ENCODE measurements around the gene C1GALT1C1.
"Not testable (repeated sequence)": the region's sequence is repeated elsewhere in the genome, so short reads cannot be mapped to it uniquely, and the experiment has no call there.

Gene C1GALT1C1

DNA sequence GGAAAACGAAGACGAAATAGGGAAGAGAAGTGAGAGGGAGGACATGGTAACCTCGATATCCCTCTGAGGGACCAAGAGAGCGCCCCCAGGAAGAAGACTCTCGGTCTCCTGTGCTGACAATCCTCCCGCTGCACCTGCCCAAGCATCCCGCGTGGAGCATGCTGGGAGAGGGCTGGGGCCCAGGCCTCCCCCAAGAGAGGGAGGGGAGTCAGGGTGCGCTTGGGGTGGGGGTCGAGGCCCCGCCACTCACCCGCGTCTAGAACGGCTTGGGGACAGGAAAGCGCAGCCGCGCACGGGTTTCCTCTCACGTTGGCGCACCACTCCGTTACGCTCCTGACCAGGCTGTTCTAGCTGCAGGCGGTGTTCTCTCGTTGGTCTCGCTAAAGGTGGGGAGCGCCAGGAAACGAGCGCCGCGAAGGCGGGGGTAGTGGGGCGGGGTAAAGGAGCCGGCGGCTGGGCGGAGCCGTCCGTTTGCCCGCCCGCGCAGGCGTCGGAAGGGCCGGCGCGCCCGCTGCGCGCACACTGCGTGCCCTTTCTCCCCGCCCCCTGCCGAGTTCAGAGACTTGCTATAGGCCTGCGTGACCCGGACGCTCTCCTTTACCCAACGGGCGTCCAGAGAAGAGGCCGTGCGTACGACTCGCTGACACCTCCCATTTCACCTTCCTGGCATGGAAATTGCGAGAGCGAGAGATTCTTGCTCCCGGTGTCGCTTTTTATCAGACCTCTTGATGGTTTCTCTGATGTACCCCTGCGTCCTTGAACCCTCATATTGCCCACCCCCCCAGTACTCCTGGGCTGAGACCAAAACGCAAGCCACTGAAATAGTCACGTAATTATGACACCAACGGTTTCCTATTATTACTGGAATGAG, at the start of gene C1GALT1C1:
Gene C1GALT1C1, minus strand, starts transcription at position 388 of the 871 bp plus-strand sequence. CDS start 2,888 bp downstream, outside the sequence.
- Histone ChIP-seq H3K27ac (ENCODE audit: low read depth, low read length) (peak within 1 kb of the TSS; percentile 94), H3K4me1 (ENCODE audit: control insufficient read depth in 5 of 5, insufficient read depth in 5 of 5, low read length in 5 of 5) (peaks cover 0 to 18% (median 4%) of the 10 kb centered on the region in 5 donors), H3K27me3 (ENCODE audit: control insufficient read depth in 5 of 5, insufficient read depth in 4 of 5, low read length in 5 of 5) (peaks cover 0 to 3% (median 0%) of the 10 kb centered on the region in 5 donors), H3K9me3 (ENCODE audit: control insufficient read depth in 5 of 5, low read length in 5 of 5) (peaks cover 0 to 4% (median 0%) of the 10 kb centered on the region in 5 donors), H3K9ac (ENCODE audit: low read length in 5 of 5) (peak within 1 kb of the TSS; percentile 78 to 84 (median 81)), H3K36me3 (ENCODE audit: control insufficient read depth in 5 of 5, insufficient read depth in 5 of 5, low read length in 5 of 5) (no peaks in the 10 kb centered on the region), H3K4me3 (ENCODE audit: low read depth in 1 of 5, low read length in 5 of 5) (peak within 1 kb of the TSS; percentile 78 to 87 (median 82))

DNA sequence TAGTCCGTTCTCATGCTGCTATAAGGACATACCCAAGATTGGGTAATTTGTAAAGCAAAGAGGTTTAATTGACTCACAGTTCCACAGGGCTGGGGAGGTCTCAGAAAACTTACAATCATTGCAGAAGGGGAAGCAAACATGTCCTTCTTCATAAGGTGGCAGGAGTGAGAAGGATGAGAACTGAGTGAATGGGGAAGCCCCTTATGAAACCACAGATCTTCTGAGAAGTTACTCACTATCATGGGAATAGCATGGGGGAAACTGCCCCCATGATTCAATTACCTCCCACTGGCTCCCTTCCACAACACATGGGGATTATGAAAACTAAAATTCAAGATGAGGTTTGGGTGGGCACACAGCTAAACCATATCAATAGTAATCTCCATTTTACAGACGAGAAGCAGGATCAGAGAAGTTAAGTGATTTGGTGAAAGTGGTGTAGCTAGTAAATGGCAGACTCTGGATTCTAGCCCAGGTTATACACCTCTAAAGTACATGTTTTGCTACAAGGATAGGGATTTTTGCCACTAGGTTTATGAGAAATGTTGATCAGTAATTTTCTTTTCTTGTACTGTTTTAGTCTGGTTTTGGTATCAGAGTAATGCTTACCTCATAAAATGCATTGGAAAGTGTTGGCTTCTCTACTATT, 47.3 kb upstream of the C1GALT1C1 start:
- Histone ChIP-seq H3K4me1 (ENCODE audit: control insufficient read depth in 5 of 5, insufficient read depth in 5 of 5, low read length in 5 of 5) (peaks cover 0 to 13% (median 7%) of the 10 kb centered on the region in 5 donors), H3K27ac (ENCODE audit: low read depth, low read length) (no peak overlapping the region), H3K36me3 (ENCODE audit: control insufficient read depth in 5 of 5, insufficient read depth in 5 of 5, low read length in 5 of 5) (no peaks in the 10 kb centered on the region), H3K9ac (ENCODE audit: low read length in 5 of 5) (no peak overlapping the region), H3K9me3 (ENCODE audit: control insufficient read depth in 5 of 5, low read length in 5 of 5) (no peaks in the 10 kb centered on the region), H3K4me3 (ENCODE audit: low read depth in 1 of 5, low read length in 5 of 5) (no peak overlapping the region), H3K27me3 (ENCODE audit: control insufficient read depth in 5 of 5, insufficient read depth in 4 of 5, low read length in 5 of 5) (no peaks in the 10 kb centered on the region)

DNA sequence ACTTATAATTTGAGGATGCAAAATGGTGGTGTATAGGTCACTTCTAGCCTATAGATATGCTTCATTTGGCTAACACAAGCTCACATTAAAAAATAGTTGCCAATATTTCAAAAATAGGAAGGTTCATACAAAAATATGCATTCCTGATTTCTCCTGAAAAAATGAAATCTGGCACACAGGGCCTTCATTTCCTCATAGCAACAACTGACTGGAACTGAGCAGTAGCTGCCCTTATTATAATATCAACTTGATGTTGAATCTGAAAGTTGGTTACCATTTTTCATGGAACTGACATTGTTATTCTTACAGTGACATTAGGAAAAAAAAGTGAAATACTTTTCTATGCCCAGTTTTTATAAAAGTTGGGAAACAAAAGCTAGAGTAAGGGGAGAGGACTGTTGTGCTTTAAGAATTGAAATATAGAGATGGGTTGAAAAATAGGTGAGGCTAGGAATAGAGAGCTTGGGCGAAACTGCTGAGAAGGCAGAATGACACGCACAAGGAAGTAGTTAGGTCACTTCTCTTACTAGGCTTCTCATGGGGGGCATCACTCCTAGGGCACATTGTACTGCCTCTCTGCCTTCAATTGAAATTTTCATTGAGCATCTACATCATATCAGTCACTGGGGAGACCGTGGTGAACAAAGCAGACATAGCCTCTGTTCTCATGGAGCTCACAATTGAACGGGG, 43.1 kb upstream of the C1GALT1C1 start:
- Histone ChIP-seq H3K4me1 (ENCODE audit: control insufficient read depth in 5 of 5, insufficient read depth in 5 of 5, low read length in 5 of 5) (peaks cover 0 to 18% (median 10%) of the 10 kb centered on the region in 5 donors), H3K27ac (ENCODE audit: low read depth, low read length) (peak overlapping the region; percentile 15)

DNA sequence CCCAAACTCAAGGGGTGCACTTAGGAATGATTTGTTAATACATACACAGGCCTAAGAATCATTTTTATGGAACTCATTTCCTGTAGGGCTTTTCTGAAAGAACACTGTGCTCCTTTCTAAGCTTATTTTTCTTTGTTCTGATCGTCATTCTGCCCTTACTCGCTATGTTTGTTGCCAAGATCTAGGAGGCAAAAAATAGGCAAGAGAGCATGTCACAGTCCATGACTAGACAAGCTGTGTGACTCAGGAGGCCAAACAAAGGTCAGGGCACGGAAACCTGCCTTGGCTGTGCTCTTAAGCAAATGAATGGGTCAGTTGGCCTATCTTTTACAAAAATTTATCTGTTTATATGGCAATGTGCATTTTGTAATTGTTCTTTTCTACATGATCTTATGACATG, 42.5 kb upstream of the C1GALT1C1 start:
- no peaks in the 10 kb centered on the region for H3K27me3 ChIP-seq (ENCODE audit: control insufficient read depth in 5 of 5, insufficient read depth in 4 of 5, low read length in 5 of 5)
- H3K36me3 ChIP-seq (ENCODE audit: control insufficient read depth in 5 of 5, insufficient read depth in 5 of 5, low read length in 5 of 5) = no peaks in the 10 kb centered on the region
- peak overlapping the region; percentile 15 for H3K27ac ChIP-seq (ENCODE audit: low read depth, low read length)
- no peak overlapping the region for H3K4me3 ChIP-seq (ENCODE audit: low read depth in 1 of 5, low read length in 5 of 5)
- H3K9ac ChIP-seq (ENCODE audit: low read length in 5 of 5) = no peak overlapping the region
- H3K4me1 ChIP-seq (ENCODE audit: control insufficient read depth in 5 of 5, insufficient read depth in 5 of 5, low read length in 5 of 5) = peaks cover 0 to 18% (median 10%) of the 10 kb centered on the region in 5 donors
- H3K9me3 ChIP-seq (ENCODE audit: control insufficient read depth in 5 of 5, low read length in 5 of 5) = no peaks in the 10 kb centered on the region

More for the DNA sequence above, 43.1 kb upstream of the C1GALT1C1 start:
- Histone ChIP-seq H3K4me3 (ENCODE audit: low read depth in 1 of 5, low read length in 5 of 5) (no peak overlapping the region), H3K36me3 (ENCODE audit: control insufficient read depth in 5 of 5, insufficient read depth in 5 of 5, low read length in 5 of 5) (no peaks in the 10 kb centered on the region), H3K9me3 (ENCODE audit: control insufficient read depth in 5 of 5, low read length in 5 of 5) (no peaks in the 10 kb centered on the region), H3K9ac (ENCODE audit: low read length in 5 of 5) (no peak overlapping the region), H3K27me3 (ENCODE audit: control insufficient read depth in 5 of 5, insufficient read depth in 4 of 5, low read length in 5 of 5) (no peaks in the 10 kb centered on the region)

DNA sequence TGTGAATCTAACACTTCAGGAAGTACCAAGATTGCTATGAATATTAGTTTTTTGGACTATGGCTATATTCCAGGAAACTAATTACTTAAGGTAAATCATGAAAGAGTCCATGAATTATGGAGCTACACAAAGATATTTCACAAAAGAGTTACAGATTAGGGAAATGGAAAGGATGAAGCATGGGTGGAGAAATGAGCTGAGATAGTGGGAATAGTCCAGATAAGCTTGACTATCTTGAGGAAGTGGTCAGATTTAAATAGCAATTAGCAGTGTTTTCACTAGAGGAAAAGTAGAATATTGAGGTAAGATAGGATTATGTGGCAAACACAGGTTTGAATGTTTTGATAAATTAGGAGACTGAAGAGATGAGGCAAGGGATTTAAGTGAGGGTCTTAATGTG, 42.1 kb upstream of the C1GALT1C1 start:
- Histone ChIP-seq H3K4me3 (ENCODE audit: low read depth in 1 of 5, low read length in 5 of 5) (no peak overlapping the region), H3K27me3 (ENCODE audit: control insufficient read depth in 5 of 5, insufficient read depth in 4 of 5, low read length in 5 of 5) (no peaks in the 10 kb centered on the region), H3K27ac (ENCODE audit: low read depth, low read length) (no peak overlapping the region), H3K36me3 (ENCODE audit: control insufficient read depth in 5 of 5, insufficient read depth in 5 of 5, low read length in 5 of 5) (no peaks in the 10 kb centered on the region), H3K9me3 (ENCODE audit: control insufficient read depth in 5 of 5, low read length in 5 of 5) (no peaks in the 10 kb centered on the region), H3K4me1 (ENCODE audit: control insufficient read depth in 5 of 5, insufficient read depth in 5 of 5, low read length in 5 of 5) (peaks cover 0 to 18% (median 10%) of the 10 kb centered on the region in 5 donors), H3K9ac (ENCODE audit: low read length in 5 of 5) (no peak overlapping the region)

DNA sequence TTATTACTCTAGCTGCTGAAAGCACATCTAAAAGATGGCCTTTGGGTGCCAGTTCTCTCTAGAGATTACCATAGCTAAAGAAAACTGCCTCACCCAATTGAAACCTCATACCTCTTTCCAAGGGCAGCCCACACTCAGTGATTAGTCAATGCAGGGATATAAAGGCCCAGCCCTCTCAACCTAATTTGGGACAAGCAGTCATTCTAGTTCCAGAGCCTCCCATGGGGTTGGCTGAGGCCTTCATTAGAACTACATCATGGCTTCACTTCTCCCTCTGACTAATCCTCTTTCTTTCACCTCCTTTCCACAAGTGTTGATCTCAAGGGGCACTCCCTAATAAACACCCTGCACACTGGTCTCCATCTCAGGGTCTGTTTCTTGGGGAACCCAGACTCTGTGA, 38.5 kb upstream of the C1GALT1C1 start:
- H3K27me3 ChIP-seq (ENCODE audit: control insufficient read depth in 5 of 5, insufficient read depth in 4 of 5, low read length in 5 of 5) = no peaks in the 10 kb centered on the region
- no peaks in the 10 kb centered on the region for H3K9me3 ChIP-seq (ENCODE audit: control insufficient read depth in 5 of 5, low read length in 5 of 5)
- no peaks in the 10 kb centered on the region for H3K36me3 ChIP-seq (ENCODE audit: control insufficient read depth in 5 of 5, insufficient read depth in 5 of 5, low read length in 5 of 5)
- no peak overlapping the region for H3K9ac ChIP-seq (ENCODE audit: low read length in 5 of 5)
- no peak overlapping the region for H3K27ac ChIP-seq (ENCODE audit: low read depth, low read length)
- no peak overlapping the region for H3K4me3 ChIP-seq (ENCODE audit: low read depth in 1 of 5, low read length in 5 of 5)
- H3K4me1 ChIP-seq (ENCODE audit: control insufficient read depth in 5 of 5, insufficient read depth in 5 of 5, low read length in 5 of 5) = peaks cover 0 to 17% (median 10%) of the 10 kb centered on the region in 5 donors

DNA sequence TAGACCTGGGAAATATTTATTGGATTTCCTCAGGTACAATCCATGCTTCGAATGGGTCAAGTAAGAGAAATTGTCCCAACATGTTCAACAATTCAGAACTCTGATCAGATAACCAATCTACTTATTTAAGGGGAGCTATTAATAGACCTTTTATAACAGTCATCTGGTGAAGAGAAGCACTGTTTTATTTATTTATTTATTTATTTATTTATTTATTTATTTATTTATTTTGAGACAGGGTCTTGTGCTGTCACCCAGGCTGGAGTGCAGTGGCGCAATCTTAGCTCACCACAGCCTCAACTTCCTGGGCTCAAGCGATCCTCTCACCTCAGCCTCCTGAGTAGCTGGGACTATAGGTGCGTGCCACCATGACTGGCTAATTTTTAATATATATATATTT, 34.7 kb upstream of the C1GALT1C1 start:
- not testable (repeated sequence) for H3K4me1 ChIP-seq (ENCODE audit: control insufficient read depth in 5 of 5, insufficient read depth in 5 of 5, low read length in 5 of 5); H3K9me3 ChIP-seq (ENCODE audit: control insufficient read depth in 5 of 5, low read length in 5 of 5); H3K4me3 ChIP-seq (ENCODE audit: low read depth in 1 of 5, low read length in 5 of 5); H3K9ac ChIP-seq (ENCODE audit: low read length in 5 of 5); H3K27ac ChIP-seq (ENCODE audit: low read depth, low read length); H3K36me3 ChIP-seq (ENCODE audit: control insufficient read depth in 5 of 5, insufficient read depth in 5 of 5, low read length in 5 of 5); H3K27me3 ChIP-seq (ENCODE audit: control insufficient read depth in 5 of 5, insufficient read depth in 4 of 5, low read length in 5 of 5)

DNA sequence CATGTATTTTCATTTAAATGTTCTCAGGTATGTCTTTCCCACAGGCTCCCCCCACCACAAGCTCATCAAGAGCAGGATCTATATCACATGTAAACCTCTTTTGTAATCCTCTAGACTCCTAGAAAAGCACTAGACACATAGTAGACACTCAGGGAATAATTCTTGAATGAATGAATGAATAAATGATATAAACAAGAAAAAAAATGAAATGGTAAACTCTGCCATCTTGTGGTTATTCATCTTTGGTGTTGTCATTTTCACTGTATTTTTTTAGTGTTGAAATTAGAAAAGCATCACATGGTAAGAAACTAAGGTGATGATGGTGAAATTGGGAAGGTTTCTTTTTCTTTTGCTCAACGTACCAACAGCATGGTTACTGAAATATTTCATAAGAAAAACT, 34.2 kb upstream of the C1GALT1C1 start:
- Histone ChIP-seq H3K4me1 (ENCODE audit: control insufficient read depth in 5 of 5, insufficient read depth in 5 of 5, low read length in 5 of 5) (no peaks in the 10 kb centered on the region), H3K36me3 (ENCODE audit: control insufficient read depth in 5 of 5, insufficient read depth in 5 of 5, low read length in 5 of 5) (no peaks in the 10 kb centered on the region), H3K4me3 (ENCODE audit: low read depth in 1 of 5, low read length in 5 of 5) (no peak overlapping the region), H3K27ac (ENCODE audit: low read depth, low read length) (no peak overlapping the region), H3K27me3 (ENCODE audit: control insufficient read depth in 5 of 5, insufficient read depth in 4 of 5, low read length in 5 of 5) (no peaks in the 10 kb centered on the region), H3K9ac (ENCODE audit: low read length in 5 of 5) (no peak overlapping the region), H3K9me3 (ENCODE audit: control insufficient read depth in 5 of 5, low read length in 5 of 5) (no peaks in the 10 kb centered on the region)

DNA sequence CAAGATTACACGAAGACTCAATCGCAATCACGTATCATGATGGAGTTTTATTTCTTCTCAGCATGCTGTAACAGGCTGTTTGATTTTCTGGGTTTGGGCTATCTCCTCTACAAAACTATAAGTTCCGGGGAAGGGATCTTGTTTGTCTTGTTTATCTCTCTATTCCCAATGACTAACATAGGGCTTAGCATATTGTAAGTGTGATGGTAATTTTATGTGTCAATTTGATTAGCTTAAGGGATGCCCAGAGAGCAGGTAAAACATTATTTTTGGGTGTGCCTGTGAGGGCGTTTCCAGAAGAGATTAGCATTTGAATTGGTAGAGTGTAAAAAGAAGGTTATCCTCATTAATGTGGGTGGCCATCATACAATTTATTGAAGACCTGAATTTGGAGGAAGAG, 32.8 kb upstream of the C1GALT1C1 start:
- no peaks in the 10 kb centered on the region for H3K4me1 ChIP-seq (ENCODE audit: control insufficient read depth in 5 of 5, insufficient read depth in 5 of 5, low read length in 5 of 5)
- H3K9ac ChIP-seq (ENCODE audit: low read length in 5 of 5) = no peak overlapping the region
- peaks cover 0 to 5% (median 0%) of the 10 kb centered on the region in 5 donors for H3K9me3 ChIP-seq (ENCODE audit: control insufficient read depth in 5 of 5, low read length in 5 of 5)
- no peak overlapping the region for H3K4me3 ChIP-seq (ENCODE audit: low read depth in 1 of 5, low read length in 5 of 5)
- H3K36me3 ChIP-seq (ENCODE audit: control insufficient read depth in 5 of 5, insufficient read depth in 5 of 5, low read length in 5 of 5) = no peaks in the 10 kb centered on the region
- H3K27ac ChIP-seq (ENCODE audit: low read depth, low read length) = no peak overlapping the region
- H3K27me3 ChIP-seq (ENCODE audit: control insufficient read depth in 5 of 5, insufficient read depth in 4 of 5, low read length in 5 of 5) = peaks cover 0 to 2% (median 0%) of the 10 kb centered on the region in 5 donors

Measured in subcutaneous abdominal adipose tissue (tissue), 5 donors.